Ishikawa (cell line): ENCODE measurements around the gene TRIM61.
A peak's percentile ranks its signal among the peaks of the same experiment; 100 is the strongest.

ENCODE experiments used
- CEBPB ChIP-seq: IDR thresholded peaks from 2 replicates; pipeline ENCODE4 v1.6.1; 2012
- CREB1 ChIP-seq: IDR thresholded peaks from 2 replicates; pipeline ENCODE4 v1.6.1; 2012; ENCODE audit warnings: low read depth
- EGR1 ChIP-seq: IDR thresholded peaks from 2 replicates; pipeline ENCODE4 v1.6.1; 2012
- EP300 ChIP-seq: IDR thresholded peaks from 2 replicates; pipeline ENCODE4 v1.6.1; 2012; ENCODE audit warnings: borderline replicate concordance
- FOXM1 ChIP-seq: IDR thresholded peaks from 2 replicates; pipeline ENCODE4 v1.6.1; 2012; ENCODE audit warnings: low read depth, borderline replicate concordance
- MAX ChIP-seq: IDR thresholded peaks from 2 replicates; pipeline ENCODE4 v1.6.1; 2012
- NFIC ChIP-seq: IDR thresholded peaks from 2 replicates; pipeline ENCODE4 v1.6.1; 2012
- RAD21 ChIP-seq: IDR thresholded peaks from 2 replicates; pipeline ENCODE4 v1.6.1; 2012; ENCODE audit warnings: low read depth
- REST ChIP-seq: IDR thresholded peaks from 2 replicates; pipeline ENCODE4 v1.6.1; 2012; ENCODE audit warnings: low read depth, mild to moderate bottlenecking
- TAF1 ChIP-seq: IDR thresholded peaks from 2 replicates; pipeline ENCODE4 v1.6.1; 2012; ENCODE audit warnings: low read depth, mild to moderate bottlenecking
- TCF12 ChIP-seq: IDR thresholded peaks from 2 replicates; pipeline ENCODE4 v1.6.1; 2012; ENCODE audit warnings: low read depth
- TEAD4 ChIP-seq: IDR thresholded peaks from 2 replicates; pipeline ENCODE4 v1.6.1; 2012
- USF1 ChIP-seq: IDR thresholded peaks from 2 replicates; pipeline ENCODE4 v1.6.1; 2012
- ZBTB7A ChIP-seq: IDR thresholded peaks from 2 replicates; pipeline ENCODE4 v1.6.1; 2012; ENCODE audit warnings: low read depth

Gene TRIM61

GRCh38 chr4:164952551-164952950, 24.9 kb downstream of the TRIM61 start:
- TF ChIP-seq NFIC: peak; percentile 68
- no peak for TF ChIP-seq REST

GRCh38 chr4:164949448-164950143, 27.9 kb downstream of the TRIM61 start:
- TF ChIP-seq TCF12 (no peak), RAD21 (peak; percentile 48), REST (no peak)

- TF ChIP-seq CREB1: no peak
- no peak for TF ChIP-seq TCF12
- no peak for TF ChIP-seq USF1
- no peak for TF ChIP-seq TEAD4
- TF ChIP-seq ZBTB7A: no peak
- TF ChIP-seq NFIC: no peak
- no peak for TF ChIP-seq EGR1
Measured at GRCh38 chr4:164948975-164949374, 28.5 kb downstream of the TRIM61 start.

GRCh38 chr4:164946810-164947209, 30.6 kb downstream of the TRIM61 start:
- no peak for TF ChIP-seq ZBTB7A
- no peak for TF ChIP-seq TEAD4
- TF ChIP-seq FOXM1: no peak
- TF ChIP-seq REST: no peak
- no peak for TF ChIP-seq EP300
- no peak for TF ChIP-seq CEBPB
- TF ChIP-seq TCF12: no peak
- no peak for TF ChIP-seq USF1
- no peak for TF ChIP-seq EGR1
- TF ChIP-seq MAX: no peak
- TF ChIP-seq TAF1: no peak
- TF ChIP-seq CREB1: no peak

- no peak for TF ChIP-seq ZBTB7A
- TF ChIP-seq MAX: no peak
- no peak for TF ChIP-seq TCF12
- TF ChIP-seq EP300: no peak
- TF ChIP-seq CEBPB: no peak
- no peak for TF ChIP-seq REST
- TF ChIP-seq USF1: no peak
Measured at GRCh38 chr4:164945146-164945545, 32.3 kb downstream of the TRIM61 start.
